Progenitor cell of endocrine pancreas (in vitro differentiated cells): ENCODE measurements around the gene ANKRD13C. TPM values are rescaled to one million over a fixed set of nuclear protein-coding genes. Genes with fewer than 3 reads are reported as not detected.

Experiments
- DNase-seq: peaks from one replicate; pipeline ENCODE4 v3.0.0; 2021; ENCODE audit warnings: low spot score; ENCODE audit not compliant: unreplicated experiment
- H3K27ac Mint-ChIP-seq: 2 replicates; pipeline ENCODE4 v1.8.0; 2021; ENCODE audit warnings: mild to moderate bottlenecking, moderate library complexity, mixed read lengths
- H3K27me3 Mint-ChIP-seq: 2 replicates; pipeline ENCODE4 v1.8.0; 2021; ENCODE audit warnings: mixed read lengths
- H3K36me3 Mint-ChIP-seq: 2 replicates; pipeline ENCODE4 v1.8.0; 2022; ENCODE audit warnings: mixed read lengths; ENCODE audit not compliant: insufficient read depth
- H3K4me1 Mint-ChIP-seq: 2 replicates; pipeline ENCODE4 v1.8.0; 2021; ENCODE audit warnings: low read depth, mixed read lengths
- H3K4me3 Mint-ChIP-seq: 2 replicates; pipeline ENCODE4 v1.8.0; 2021; ENCODE audit warnings: low read depth, mild to moderate bottlenecking, moderate library complexity, mixed read lengths
- H3K9me3 Mint-ChIP-seq: 2 replicates; pipeline ENCODE4 v1.8.0; 2021; ENCODE audit warnings: low read depth, mixed read lengths
- CTCF ChIP-seq: fragments of 200-600 bp; sonication (generic); IDR thresholded peaks from one replicate; pipeline ENCODE4 v1.5.0; 2021; ENCODE audit warnings: antibody characterized with exemption, mild to moderate bottlenecking; ENCODE audit not compliant: unreplicated experiment
- total RNA-seq: library from RNA; stranded (reverse); gene quantifications from 2 replicates; pipeline ENCODE4 v1.2.1, GENCODE V29; 2021

ANKRD13C gene
- total RNA-seq, 1 donor from 2014 or later, result 21.5 TPM

GRCh38 chr1:70228670-70229069 is 125.9 kb downstream of the ANKRD13C start:
- Mint-ChIP-seq H3K9me3 (no peaks in the 10 kb centered on the region), H3K36me3 (peaks cover 19% of the 10 kb centered on the region), H3K27ac (no peak overlapping the region), H3K4me1 (peaks cover 16% of the 10 kb centered on the region), H3K4me3 (no peak overlapping the region), H3K27me3 (no peaks in the 10 kb centered on the region)
- no peak for TF ChIP-seq CTCF
- DNase-seq, result no peak

- H3K36me3 Mint-ChIP-seq, result peaks cover 19% of the 10 kb centered on the region
- no peak overlapping the region for H3K4me3 Mint-ChIP-seq
- no peak for TF ChIP-seq CTCF
- peak overlapping the region; percentile 7 for H3K27ac Mint-ChIP-seq
- H3K27me3 Mint-ChIP-seq, result no peaks in the 10 kb centered on the region
- no peaks in the 10 kb centered on the region for H3K9me3 Mint-ChIP-seq
- H3K4me1 Mint-ChIP-seq, result peaks cover 28% of the 10 kb centered on the region
- DNase-seq, result no peak
Measured at GRCh38 chr1:70227439-70227838, 127.1 kb downstream of the ANKRD13C start.

GRCh38 chr1:70224954-70225353 is 129.6 kb downstream of the ANKRD13C start:
- TF ChIP-seq CTCF, result no peak
- Mint-ChIP-seq H3K4me1 (peaks cover 35% of the 10 kb centered on the region), H3K27ac (no peak overlapping the region), H3K9me3 (no peaks in the 10 kb centered on the region), H3K27me3 (no peaks in the 10 kb centered on the region), H3K36me3 (peaks cover 13% of the 10 kb centered on the region), H3K4me3 (no peak overlapping the region)
- DNase-seq, result no peak

- peaks cover 11% of the 10 kb centered on the region for H3K36me3 Mint-ChIP-seq
- peaks cover 35% of the 10 kb centered on the region for H3K4me1 Mint-ChIP-seq
- peak overlapping the region; percentile 91 for H3K4me3 Mint-ChIP-seq
- no peaks in the 10 kb centered on the region for H3K27me3 Mint-ChIP-seq
- no peaks in the 10 kb centered on the region for H3K9me3 Mint-ChIP-seq
- H3K27ac Mint-ChIP-seq, result peak overlapping the region; percentile 99
- no peak for TF ChIP-seq CTCF
- DNase-seq, result no peak
Measured at GRCh38 chr1:70222716-70223235, 131.7 kb downstream of the ANKRD13C start.

- DNase-seq, result peak; percentile 96
- H3K4me1 Mint-ChIP-seq, result peaks cover 30% of the 10 kb centered on the region
- H3K9me3 Mint-ChIP-seq, result no peaks in the 10 kb centered on the region
- peak within 1 kb of the TSS; percentile 91 for H3K4me3 Mint-ChIP-seq
- peak; percentile 22 for TF ChIP-seq CTCF
- H3K27me3 Mint-ChIP-seq, result no peaks in the 10 kb centered on the region
- peaks cover 11% of the 10 kb centered on the region for H3K36me3 Mint-ChIP-seq
- H3K27ac Mint-ChIP-seq, result peak within 1 kb of the TSS; percentile 99
Measured at GRCh38 chr1:70221238-70222121, 133.0 kb downstream of the ANKRD13C start, which contains the start of gene SRSF11. Gene SRSF11 (plus strand): TSS chr1:70221380. CDS start chr1:70221637, 257 bp downstream.
